ENCODE results near the gene ADGRE3.

GRCh38 chr19:14699641-14700040 lies 25.0 kb upstream of the ADGRE3 start:
- TF ChIP-seq EZH2phosphoT487 (IDR thresholded peaks at IDR 0.05; ENCODE audit: insufficient read depth, low read depth) (no peak), EZH2 (IDR thresholded peaks at IDR 0.05; ENCODE audit: insufficient read depth, poor library complexity, severe bottlenecking) (no peak)

All from GM23248 (cell line).